NCI-H774 (cell line): ENCODE measurements around the gene MTHFD1.

ENCODE experiments used
- DNase-seq: peaks from one replicate; lab custom pipeline; 2025; lab: John Stamatoyannopoulos, UW

The MTHFD1 gene

DNA sequence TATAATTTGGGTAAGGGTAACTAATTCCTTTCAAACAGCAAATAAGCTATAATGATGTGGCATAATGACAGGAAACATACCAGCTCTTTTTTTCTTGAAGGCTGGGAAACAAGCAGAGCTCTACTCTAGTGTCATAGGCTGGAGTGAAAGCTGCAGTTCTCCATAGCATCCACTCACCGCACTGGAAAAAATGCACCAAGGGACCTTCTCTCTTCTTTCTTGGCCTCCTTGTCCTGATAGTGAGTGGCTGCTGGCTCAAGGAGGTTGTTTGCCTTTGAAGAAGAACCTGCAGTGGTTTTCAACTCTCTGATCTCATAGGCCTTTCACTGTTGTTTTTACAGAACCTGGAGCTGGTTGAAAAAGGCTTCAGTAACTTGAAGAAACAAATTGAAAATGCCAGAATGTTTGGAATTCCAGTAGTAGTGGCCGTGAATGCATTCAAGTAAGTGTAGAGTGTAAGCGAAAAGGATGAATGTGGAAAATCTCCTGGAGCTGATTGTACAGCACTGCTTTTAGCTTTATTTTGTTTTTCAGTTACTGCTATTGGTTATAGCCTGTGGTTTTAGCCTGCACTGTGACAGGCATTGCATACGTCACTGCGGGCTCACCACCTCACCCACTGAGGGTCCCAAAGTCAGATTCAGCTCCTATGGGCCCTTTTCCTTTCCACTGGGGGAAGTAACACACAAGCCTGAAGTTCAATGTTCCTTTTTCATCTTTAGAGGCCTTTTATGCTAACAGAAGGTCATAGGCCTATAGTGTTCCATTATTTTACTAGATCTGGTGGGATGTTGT lies 59.9 kb downstream of the MTHFD1 start:
- no peak for DNase-seq

DNA sequence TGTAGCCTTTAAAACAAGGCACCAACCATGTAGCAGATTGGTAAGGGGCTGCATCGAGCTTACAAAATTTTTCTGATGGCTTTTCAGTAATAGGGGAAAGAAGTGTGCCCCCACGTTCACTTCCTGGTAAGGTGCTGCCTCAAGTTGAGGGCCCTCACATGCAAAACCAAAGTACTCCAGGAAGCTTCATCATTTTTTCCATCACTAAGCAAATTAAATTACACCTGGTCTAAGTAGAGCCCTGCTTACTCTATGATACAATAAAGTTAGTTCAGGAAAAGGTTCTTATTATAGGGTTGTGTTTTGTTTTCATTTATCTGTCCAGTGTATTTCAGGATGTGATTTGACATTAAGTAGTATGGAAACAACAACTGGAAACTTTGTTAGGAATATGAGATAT lies 62.1 kb downstream of the MTHFD1 start:
- DNase-seq, result no peak

DNA sequence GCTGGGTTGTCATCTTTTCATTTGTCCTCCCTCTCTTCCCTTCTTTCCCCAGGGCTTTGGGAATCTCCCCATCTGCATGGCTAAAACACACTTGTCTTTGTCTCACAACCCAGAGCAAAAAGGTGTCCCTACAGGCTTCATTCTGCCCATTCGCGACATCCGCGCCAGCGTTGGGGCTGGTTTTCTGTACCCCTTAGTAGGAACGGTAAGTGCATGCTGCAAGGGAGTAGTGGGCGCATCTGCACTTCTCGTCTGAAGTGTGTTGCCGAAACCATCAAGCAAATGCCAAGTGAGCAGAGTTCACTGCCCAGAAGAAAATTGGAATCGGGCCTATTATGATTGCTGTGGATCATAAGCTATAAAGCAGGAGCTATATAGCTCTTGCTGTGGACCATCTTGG lies 66.5 kb downstream of the MTHFD1 start:
- DNase-seq, result no peak

DNA sequence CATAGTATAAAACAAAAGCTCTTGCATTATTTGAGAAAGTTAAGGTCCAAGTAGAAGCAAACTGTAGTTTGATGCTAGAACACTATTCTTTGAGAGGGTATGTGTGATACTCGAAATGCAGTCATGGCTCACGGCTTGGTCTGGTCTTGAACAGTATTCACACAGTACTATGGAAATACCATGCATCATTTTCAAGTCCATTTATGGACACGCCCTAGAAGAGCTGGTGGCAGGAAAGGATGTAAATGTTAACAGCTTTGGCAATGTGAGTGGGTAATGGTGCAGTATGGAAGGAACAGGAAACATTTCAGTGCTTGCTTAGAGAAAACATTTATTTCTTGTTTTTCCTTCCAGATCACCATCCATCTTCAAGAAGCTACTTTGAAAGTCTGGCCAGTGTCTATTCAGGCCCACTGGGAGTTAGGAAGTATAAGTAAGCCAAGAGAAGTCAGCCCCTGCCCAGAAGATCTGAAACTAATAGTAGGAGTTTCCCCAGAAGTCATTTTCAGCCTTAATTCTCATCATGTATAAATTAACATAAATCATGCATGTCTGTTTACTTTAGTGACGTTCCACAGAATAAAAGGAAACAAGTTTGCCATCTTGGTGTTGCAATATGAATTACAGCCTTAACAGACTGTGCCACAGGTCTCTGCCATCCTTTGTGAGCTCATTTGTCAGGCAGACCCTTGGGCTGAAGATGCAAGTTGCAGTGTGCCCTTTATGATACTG lies 71.4 kb downstream of the MTHFD1 start:
- no peak for DNase-seq

DNA sequence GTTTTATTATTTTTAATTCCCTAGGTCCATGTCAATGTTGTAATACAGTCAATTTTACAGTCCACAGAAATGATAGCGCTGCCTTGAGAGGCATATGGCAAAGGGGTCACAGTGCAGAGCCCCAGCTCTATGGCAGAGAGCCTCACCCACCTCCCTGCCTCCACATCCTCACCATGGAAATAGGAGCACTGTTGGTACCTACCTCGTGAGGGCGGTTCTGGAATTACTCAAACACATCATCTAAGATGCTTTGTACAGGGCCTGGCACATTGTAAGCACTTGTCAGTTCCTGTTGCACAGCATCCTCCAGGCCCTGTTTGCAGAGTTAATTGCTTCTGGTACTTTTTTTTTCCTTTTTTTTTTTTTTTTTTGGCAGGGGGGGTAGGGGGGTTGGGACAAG lies 73.1 kb downstream of the MTHFD1 start:
- DNase-seq, result no peak

- no peak for DNase-seq
These were observed 75.0 kb downstream of the MTHFD1 start for GRCh38 chr14:64463195-64463594.

- no peak for DNase-seq
These were observed 75.7 kb downstream of the MTHFD1 start for GRCh38 chr14:64463873-64464272.

- no peak for DNase-seq
These were observed 76.5 kb downstream of the MTHFD1 start for GRCh38 chr14:64464651-64465050.

- peak; percentile 44 for DNase-seq
These were observed 77.2 kb downstream of the MTHFD1 start, which contains the start of gene AKAP5 for GRCh38 chr14:64465191-64465822. AKAP5 (plus strand) TSS chr14:64465499; CDS start chr14:64468395, 2,896 bp downstream.

DNA sequence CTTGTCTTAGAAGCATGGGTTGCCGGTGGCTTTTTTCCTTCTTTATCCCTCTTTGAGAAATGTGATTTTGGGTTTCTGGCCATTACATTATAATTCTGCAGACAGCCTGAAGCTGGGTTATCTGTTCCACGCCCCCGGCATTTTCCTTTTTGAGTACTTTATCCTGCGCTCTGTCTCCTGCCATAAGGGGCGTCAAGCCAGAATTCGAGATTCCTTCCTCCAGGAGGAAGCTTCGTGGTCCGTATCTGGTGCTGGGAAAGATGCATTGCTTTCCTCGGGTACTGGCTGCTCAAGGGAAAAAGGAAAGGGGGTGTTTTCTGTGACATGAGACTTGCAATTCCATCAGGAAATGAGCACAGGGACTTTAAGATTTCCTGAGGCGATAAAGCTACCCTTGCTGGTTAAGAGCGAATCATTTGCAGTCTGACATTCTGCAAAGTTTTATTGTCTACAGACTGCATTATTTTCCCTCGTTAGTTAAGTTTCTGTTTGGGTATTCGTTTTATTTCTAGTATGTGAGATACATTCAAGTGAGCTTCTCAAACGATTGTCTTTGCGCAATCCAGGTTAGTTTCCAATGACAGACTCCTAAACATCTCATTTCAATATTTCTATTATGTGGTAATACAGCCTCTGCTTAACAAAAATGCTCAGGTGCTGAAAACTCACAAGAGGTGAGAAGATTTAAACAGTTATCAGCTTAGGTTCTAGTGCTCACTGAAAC lies 77.8 kb downstream of the MTHFD1 start:
- no peak for DNase-seq

GRCh38 chr14:64467101-64467500 lies 78.9 kb downstream of the MTHFD1 start:
- DNase-seq, result no peak

GRCh38 chr14:64467566-64467965 lies 79.4 kb downstream of the MTHFD1 start:
- no peak for DNase-seq

GRCh38 chr14:64468451-64468850 lies 80.3 kb downstream of the MTHFD1 start:
- no peak for DNase-seq

DNA sequence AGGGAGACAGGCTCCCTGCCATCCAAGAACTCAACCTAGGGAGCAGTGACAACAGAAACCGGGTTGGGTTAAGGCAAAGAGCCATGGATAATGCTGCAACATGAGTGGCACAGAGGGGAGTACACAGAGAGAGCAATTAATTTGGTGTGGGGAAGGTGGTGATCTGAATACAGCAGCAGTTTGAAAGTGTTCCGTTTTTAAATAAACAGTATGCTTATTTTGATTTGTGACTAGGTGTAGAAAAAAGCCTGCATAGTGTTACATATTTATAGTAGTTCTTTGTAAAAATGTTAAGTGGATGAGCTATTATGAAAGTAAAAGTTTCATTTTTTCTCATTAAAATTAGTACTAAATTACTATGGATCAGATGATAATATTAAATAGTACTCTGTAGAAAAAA lies 85.9 kb downstream of the MTHFD1 start:
- no peak for DNase-seq

DNA sequence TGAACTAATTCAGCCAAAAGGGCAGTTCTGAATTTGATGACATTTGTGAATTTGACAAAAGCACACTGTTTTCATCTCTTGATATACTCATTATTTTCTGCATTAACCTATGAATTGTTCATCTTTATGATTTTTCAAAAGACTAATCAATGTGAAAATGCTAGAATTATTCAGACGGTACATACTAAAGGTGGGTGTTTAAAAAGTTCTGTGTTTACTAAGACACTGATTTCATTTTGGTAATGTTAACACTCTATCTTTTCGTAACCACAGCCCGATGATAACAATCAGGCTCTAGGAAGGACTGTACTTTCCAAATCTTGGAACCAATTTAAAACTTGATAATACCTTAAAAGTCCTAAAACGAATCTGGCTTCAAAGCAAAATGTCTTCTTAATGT lies 86.5 kb downstream of the MTHFD1 start:
- DNase-seq, result no peak

DNA sequence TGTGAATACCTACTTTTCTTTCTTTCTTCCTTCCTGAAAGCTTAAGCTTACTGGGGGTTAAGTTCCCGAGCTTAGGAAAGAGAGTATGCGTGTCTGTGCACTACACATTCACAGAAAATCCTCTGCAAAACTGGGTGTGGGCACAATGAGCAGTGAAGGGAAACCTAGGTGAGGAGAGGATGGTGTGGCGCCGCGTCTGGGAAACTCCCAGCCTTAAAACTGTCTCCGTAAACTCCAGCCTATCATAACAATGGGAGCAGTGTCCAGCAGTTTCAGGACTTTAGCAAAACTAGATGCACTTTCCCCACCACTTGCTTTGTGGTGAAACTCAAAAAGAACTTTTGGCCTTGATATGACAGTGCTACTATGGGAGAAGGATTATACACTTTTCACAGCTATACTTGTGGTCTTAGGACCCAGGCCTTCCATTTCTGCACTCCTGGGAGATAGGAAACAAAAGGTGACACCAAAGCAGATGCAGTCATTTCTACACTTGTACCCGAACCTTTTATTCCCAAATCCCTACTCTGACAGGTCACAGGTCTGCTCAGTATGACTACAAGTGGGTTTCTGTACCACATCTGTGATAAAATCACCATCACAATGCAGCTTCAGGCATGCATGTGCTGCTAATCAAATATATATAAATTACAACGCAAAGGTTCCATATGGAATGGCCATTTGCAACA lies 87.6 kb downstream of the MTHFD1 start:
- DNase-seq, result no peak

DNA sequence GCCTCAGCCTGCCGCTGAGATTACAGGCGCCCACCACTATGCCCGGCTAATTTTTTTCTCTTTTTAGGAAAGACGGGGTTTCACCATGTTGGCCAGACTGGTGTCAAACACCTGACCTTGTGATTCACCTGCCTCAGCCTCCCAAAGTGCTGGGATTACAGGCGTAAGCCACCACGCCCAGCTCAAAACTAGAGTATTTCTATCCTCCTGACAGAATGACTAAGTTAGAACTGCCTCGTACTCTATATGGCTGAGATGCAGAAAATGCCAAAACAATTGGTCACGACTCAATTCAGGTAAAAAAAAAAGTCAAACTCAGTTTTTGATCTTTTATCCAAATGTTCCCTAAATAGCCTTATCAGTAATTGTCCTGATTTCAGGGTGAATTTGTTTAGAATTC lies 88.3 kb downstream of the MTHFD1 start:
- DNase-seq, result no peak

- no peak for DNase-seq
These were observed 90.6 kb downstream of the MTHFD1 start for GRCh38 chr14:64478634-64479250.

GRCh38 chr14:64488590-64489099 lies 100.5 kb downstream of the MTHFD1 start:
- DNase-seq, result no peak

- no peak for DNase-seq
These were observed 103.5 kb downstream of the MTHFD1 start for GRCh38 chr14:64491637-64492036.

GRCh38 chr14:64493455-64493854 lies 105.3 kb downstream of the MTHFD1 start:
- DNase-seq, result no peak
